ENCODE measurements around the gene TRIM43. TPM values are rescaled to one million over a fixed set of nuclear protein-coding genes. Genes with fewer than 3 reads are reported as not detected.
"Not testable (repeated sequence)": the region's sequence is repeated elsewhere in the genome, so short reads cannot be mapped to it uniquely, and the experiment has no call there.

TRIM43 gene
- total and polyA plus RNA-seq, 2 experiments from 2014 or later: not detected

DNA sequence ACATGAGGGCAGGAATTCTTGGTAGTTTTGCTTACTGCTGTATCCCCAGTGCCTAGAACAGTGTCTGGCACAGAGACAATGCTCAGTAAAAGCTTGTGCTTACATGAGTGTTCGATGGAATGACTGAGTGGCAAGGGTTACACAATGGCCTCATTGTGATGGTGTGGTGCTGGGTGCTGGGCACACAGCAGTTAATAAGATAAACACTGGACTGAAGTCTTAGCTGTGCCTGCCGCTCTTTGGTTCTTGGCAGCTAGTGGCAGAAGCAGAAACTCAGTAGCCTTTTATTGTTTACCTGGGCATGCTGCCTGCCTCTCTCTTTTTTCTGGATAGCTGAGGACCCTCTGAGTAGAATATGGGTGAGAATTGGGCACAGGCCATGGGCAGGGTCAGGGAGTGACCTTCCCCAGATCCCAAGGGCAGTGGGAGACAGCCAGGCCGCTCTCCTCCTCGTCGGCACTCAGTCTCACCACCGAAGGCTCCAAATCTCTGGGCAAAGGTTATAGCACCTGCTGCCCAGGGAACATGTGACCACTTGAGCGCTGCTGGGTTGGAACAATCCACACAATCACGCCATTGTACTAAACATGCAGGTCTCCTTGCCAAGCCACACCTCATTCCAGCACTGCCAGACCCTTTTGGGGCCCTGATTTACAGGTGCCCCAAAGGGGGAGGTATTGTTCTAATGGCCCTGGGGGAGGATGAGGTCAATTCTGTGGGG lies 54.6 kb downstream of the TRIM43 start:
- not testable (repeated sequence) for H4K20me1 ChIP-seq (ENCODE audit: insufficient read depth, poor library complexity, severe bottlenecking); H3K4me2 ChIP-seq; H3K79me2 ChIP-seq; H3K27me3 ChIP-seq; H3K4me1 ChIP-seq (ENCODE audit: insufficient read depth); H3K36me3 ChIP-seq (replicated peaks; ENCODE audit: insufficient read depth, low read depth); H3K27ac ChIP-seq; H3K9me2 ChIP-seq (replicated peaks; ENCODE audit: insufficient read depth); DNase-seq (ENCODE audit: low spot score); H2AFZ ChIP-seq; H3K9me3 ChIP-seq (ENCODE audit: low read depth); H3K4me3 ChIP-seq
- no CpG with 5 or more reads among the region's 8 CpGs for WGBS (ENCODE audit: low lambda C conversion rate, missing lambda C conversion rate)

GRCh38 chr2:95648894-95649544 lies 57.2 kb downstream of the TRIM43 start:
- not testable (repeated sequence) for DNase-seq (ENCODE audit: low spot score); H3K4me3 ChIP-seq; H3K79me2 ChIP-seq; H3K4me2 ChIP-seq; H3K27me3 ChIP-seq; H2AFZ ChIP-seq; H3K9me2 ChIP-seq (replicated peaks; ENCODE audit: insufficient read depth); H3K9me3 ChIP-seq (ENCODE audit: low read depth); H3K36me3 ChIP-seq (replicated peaks; ENCODE audit: insufficient read depth, low read depth); H4K20me1 ChIP-seq (ENCODE audit: insufficient read depth, poor library complexity, severe bottlenecking); H3K4me1 ChIP-seq (ENCODE audit: insufficient read depth); H3K27ac ChIP-seq
- WGBS (ENCODE audit: low lambda C conversion rate, missing lambda C conversion rate): 79% methylated on average over 9 of the region's 29 CpGs

Small RNA genes within 50 kb of the gene (small RNA-seq; reads per million reads assigned to genes)
- gene AC009237.4: not detected
- not detected for gene AC009237.7

Other genes starting within 250 kb of the TRIM43 start
- 29.1 and 30.1 TPM in 2 replicates for gene FAHD2A, start 189.3 kb upstream of the TRIM43 start, total RNA-seq
- gene FAHD2A, start 189.3 kb upstream of the TRIM43 start, polyA plus RNA-seq: 33.3 and 36.9 TPM in 2 replicates
- gene TRIM43B, start 107.2 kb upstream of the TRIM43 start, total RNA-seq: not detected in 2 replicates
- gene TRIM43B, start 107.2 kb upstream of the TRIM43 start, polyA plus RNA-seq: not detected in 2 replicates